Left renal pelvis (tissue), 4 donors: ENCODE measurements around the gene GPHA2. TPM values are rescaled to one million over a fixed set of nuclear protein-coding genes. Genes with fewer than 3 reads are reported as not detected.
"Not testable (repeated sequence)": the region's sequence is repeated elsewhere in the genome, so short reads cannot be mapped to it uniquely, and the experiment has no call there.

ENCODE experiments used
- DNase-seq, 4 donors: peaks; one replicate each; pipeline ENCODE4 v3.0.0-alpha.2; 2013; ENCODE audit warnings: low read depth in 4 of 4, low spot score in 3 of 4
- polyA plus RNA-seq, 4 donors: library from polyadenylated mRNA; unstranded; fragments of 120-200 nt; gene quantifications; one replicate each; pipeline ENCODE4 v1.2.1, GENCODE V29; 2013; ENCODE audit not compliant: insufficient read length in 4 of 4

Gene GPHA2
- polyA plus RNA-seq, result 1 to 10 TPM; 1.6 to 3.5 (median 2.4) TPM

GRCh38 chr11:64935359-64936081 lies at the start of gene GPHA2:
Gene GPHA2, minus strand, starts transcription at chr11:64935893. Its CDS starts 433 bp downstream, at chr11:64935460.
- DNase-seq, result no peak

DNA sequence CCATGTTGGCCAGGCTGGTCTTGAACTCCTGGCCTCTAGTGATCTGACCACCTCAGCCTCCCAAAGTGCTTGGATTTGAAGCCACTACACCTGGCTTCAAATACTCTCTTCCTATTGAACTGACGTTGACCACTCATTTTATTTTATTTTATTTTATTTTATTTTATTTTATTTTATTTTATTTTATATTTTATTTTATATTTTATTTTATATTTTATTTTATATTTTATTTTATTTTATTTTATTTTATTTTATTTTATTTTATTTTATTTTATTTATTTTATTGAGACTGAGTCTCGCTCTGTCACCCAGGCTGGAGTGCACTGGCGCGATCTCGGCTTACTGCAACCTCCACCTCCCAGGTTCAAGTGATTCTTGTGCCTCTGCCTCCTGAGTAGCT lies 47.6 kb upstream of the GPHA2 start:
- DNase-seq, result not testable (repeated sequence)

GRCh38 chr11:64976651-64977050 lies 41.0 kb upstream of the GPHA2 start:
- no peak for DNase-seq

DNA sequence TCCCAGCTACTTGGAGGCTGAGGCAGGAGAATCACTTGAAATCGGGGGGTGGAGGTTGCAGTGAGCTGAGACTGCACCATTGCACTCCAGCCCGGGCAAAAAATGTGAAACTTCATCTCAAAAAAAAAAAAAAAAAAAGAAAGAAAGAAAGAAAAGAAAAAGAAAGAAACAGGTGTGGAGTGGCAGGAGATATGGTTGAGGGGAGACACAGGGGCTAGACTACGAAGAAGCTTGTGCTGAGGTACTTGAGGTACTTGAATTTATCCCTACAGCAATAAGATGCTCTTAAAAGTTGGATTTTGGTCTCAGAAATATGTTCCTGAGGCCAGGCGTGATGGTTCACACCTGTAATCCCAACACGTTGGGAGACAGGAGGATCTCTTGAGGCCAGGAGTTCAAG lies 38.4 kb upstream of the GPHA2 start:
- DNase-seq, result no peak

GRCh38 chr11:64971421-64972233 lies 35.9 kb upstream of the GPHA2 start, which contains the start of gene MAJIN:
Gene MAJIN, minus strand, starts transcription at chr11:64972108. Its CDS starts 12,703 bp downstream, at chr11:64959405.
- peak; percentile 76 to 79 (median 78) for DNase-seq

DNA sequence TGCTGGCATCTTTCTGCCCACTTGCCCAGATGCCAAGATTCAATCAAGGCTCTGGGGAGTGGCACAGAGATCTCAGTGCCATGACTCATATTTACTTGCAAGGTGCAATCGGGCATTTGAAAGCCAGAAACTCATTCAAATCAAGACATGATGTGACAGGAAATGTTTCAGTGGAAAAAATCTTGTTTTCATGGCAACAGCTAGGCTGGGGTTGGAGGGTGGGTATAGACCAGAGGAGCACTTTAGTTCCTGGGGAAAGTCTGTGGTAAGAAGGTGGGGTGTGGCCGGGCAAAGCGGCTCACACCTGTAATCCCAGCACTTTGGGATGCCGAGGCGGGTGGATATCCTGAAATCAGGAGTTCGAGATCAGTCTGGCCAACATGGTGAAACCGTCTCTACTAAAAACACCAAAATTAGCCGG lies 35.0 kb upstream of the GPHA2 start:
- no peak for DNase-seq

DNA sequence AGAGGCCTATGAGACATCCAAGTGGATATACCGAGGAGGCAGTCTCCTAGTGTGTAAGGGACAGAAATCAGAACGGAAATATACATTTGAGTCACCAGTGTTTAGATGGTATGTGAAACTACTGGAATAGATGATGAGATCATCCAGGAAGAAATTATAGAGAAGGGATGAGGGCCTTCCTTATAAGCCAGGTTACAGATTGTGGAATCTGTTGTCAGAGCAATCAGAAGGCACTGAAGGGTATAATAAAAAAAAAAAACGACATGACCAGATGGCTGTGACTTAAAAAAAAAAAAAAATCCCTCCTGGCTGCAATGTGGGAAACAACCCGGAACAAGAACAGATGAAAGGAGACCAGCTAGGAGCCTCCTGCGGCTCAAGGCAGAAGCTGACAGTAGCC lies 33.5 kb upstream of the GPHA2 start:
- no peak for DNase-seq

GRCh38 chr11:64967375-64967774 lies 31.7 kb upstream of the GPHA2 start:
- no peak for DNase-seq

- no peak for DNase-seq
Measured at GRCh38 chr11:64963072-64963631, 27.5 kb upstream of the GPHA2 start.

DNA sequence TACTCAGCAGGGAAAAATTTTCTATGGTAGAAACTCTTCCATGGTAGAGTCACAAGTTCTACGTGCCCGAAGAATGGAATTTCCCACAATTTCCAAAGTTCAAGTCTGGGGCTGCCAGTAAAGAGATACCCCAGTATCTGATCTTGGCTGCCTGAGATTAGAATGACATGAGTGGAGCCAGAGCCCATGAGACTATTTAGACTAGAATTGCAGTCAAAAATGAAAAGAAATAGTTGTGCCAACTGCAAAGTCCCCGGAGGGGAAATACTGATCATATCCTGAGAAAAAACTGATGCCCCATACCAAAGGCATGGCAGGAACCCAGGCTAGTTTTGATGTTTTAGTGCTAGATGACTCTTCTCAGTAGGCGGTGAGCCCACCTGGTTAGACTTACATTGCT lies 25.0 kb upstream of the GPHA2 start:
- no peak for DNase-seq

GRCh38 chr11:64959498-64959897 lies 23.8 kb upstream of the GPHA2 start:
- DNase-seq, result no peak

DNA sequence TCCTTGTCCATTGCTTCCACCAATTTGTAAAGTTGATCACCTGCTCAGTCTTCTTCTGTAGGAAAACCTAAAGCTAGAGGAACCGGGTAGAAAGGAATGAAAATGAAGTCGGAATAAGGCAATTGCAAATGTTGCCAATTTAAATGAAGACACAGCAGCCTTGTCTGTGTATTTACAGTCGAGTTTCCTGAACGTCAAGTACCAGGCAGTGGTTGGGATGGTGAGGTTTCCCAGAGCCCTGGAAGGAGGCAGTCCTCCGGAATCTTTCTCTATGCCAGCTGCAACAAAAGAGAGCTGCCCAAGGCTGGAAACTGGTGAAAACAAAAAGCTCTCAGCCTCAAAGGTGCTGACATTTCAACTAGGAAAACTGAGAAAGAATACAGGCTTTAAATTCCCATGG lies 18.5 kb upstream of the GPHA2 start:
- DNase-seq, result no peak

DNA sequence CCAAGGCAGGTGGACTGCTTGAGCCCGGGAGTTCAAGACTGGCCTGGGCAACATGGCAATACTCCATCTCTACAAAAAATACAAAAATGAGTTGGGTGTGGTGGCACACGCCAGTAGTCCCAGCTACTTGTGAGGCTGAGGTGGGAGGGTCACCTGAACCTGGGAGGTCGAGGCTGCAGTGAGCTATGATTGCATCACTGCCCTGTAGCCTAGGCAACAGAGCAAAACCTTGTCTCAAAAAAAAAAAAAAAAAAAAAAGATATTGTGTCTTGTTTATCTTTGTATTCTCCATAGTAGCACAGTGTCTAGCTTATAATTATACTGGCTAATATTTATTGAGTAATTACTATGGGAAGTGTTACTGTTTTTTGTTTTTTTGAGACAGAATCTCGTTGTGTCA lies 15.8 kb upstream of the GPHA2 start:
- DNase-seq, result no peak

- no peak for DNase-seq
Measured at GRCh38 chr11:64947208-64947814, 11.6 kb upstream of the GPHA2 start.

- no peak for DNase-seq
Measured at GRCh38 chr11:64936539-64936938, 846 bp upstream of the GPHA2 start.

GRCh38 chr11:64934682-64935358 lies 873 bp downstream of the GPHA2 start:
- no peak for DNase-seq

DNA sequence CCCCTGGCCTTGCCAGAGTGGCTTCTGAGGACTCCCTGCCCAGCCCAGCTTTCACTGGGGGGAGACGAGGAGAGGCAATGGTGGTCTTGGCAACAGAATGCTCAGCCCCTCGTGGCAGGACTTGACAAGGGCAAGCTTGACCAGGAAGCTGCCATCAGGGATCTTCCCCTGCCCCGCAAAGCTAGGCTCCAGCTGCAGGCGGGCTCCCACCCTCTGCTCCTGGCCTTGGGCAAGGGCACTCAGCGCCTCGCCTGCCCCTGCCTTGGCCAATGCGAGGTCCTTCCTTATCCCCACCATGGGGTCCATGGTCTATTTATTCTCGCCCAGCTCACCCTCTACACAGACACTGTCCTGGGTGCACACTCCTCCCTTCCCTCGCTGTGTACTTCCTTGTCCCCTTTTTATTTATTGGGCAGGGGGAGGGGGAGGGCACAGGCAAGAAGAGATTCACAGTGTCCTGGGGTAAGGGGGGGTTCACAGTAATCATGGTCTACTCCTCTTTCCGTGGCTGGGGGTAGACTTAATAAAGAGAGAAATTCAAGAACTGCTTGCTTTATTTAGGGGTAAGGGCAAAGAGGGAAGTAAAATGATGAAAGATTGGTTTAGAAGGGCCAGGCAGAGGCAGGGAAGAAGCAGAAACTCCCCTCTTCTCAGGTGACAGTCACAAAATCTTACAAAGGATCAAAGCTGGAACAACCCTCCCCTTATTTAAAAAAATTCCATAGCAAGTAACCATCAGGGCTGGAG lies 1.6 kb downstream of the GPHA2 start:
- no peak for DNase-seq

DNA sequence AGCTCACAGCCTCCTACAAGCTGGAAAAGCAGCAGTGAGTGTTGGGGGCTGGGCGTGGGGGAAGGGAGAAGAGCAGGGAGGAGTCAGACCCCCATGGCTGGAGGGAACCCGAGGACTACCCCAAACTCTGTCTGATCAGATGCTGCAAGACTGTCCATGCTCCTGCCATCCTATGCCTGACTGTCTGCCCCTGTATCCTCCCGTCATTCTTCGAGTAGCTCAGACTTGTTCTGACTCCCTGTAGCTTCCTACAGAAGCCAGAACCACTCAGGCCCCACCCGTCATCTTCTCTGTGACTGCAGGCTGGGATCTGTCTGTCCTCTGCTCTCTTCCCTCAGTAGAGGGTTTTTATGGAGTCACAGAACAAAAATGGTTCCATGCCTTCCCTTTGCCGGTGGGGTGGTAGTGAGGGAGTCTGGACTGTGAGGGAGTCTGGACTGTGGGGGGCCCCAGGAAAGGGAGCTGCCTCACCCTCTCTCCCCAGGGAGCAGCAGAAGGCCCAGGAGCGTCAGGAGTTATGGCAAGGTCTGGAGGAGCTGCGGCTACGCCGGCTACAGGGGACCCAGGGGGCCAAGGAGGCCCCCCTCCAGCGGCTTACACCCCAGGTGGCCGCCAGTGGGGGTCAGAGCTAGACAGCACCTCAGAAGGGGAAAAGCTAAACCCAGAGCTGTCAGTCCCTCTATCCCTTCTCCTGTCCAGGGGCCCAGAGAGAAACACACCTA lies 2.3 kb downstream of the GPHA2 start:
- DNase-seq, result no peak

DNA sequence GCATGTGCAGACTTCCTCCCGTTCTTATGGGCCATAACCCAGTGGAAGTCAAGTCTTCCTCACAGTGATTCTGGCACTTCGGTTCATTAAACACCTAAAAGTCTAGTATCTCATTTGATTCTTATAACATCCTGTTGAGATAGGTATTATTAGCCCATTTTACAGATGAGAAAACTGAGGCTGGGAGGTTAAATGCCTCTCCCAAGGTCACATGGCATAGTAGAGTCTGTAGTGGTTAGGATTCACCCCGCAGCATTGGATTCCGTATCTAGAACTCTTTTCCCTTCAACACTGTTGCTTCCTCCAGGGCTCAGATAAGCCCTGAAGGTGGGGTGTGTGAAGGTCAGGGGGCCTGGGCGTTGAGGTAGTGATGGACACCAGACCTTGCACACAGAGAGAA lies 3.4 kb downstream of the GPHA2 start:
- DNase-seq, result no peak
